Left renal cortex interstitium (tissue), 4 donors: ENCODE results near the gene MAN1A1. TPM values are rescaled to one million over a fixed set of nuclear protein-coding genes. Genes with fewer than 3 reads are reported as not detected.
A peak's percentile ranks its signal among the peaks of the same experiment; 100 is the strongest.

Source experiments
- DNase-seq, 4 donors: peaks; one replicate each; pipeline ENCODE4 v3.0.0-alpha.2; 2013; ENCODE audit warnings: low read depth in 4 of 4, low spot score in 2 of 4, missing footprints in 1 of 4
- polyA plus RNA-seq, 4 donors: library from polyadenylated mRNA; unstranded; fragments of 120-200 nt; gene quantifications; one replicate each; pipeline ENCODE4 v1.2.1, GENCODE V29; 2013; ENCODE audit not compliant: insufficient read length in 4 of 4

The MAN1A1 gene
- polyA plus RNA-seq, 4 donors = 73.9 to 104 (median 97.9) TPM

GRCh38 chr6:119241540-119242309 is 107.8 kb downstream of the MAN1A1 start:
- DNase-seq = no peak

- DNase-seq = peak; percentile 24 to 49 (median 36)
Measured at GRCh38 chr6:119241111-119241465, 108.5 kb downstream of the MAN1A1 start.

- no peak for DNase-seq
Measured at GRCh38 chr6:119240257-119241110, 109.1 kb downstream of the MAN1A1 start.

- DNase-seq = no peak
Measured at GRCh38 chr6:119237177-119237715, 112.3 kb downstream of the MAN1A1 start.

GRCh38 chr6:119234941-119235340 is 114.6 kb downstream of the MAN1A1 start:
- no peak for DNase-seq

- no peak for DNase-seq
Measured at GRCh38 chr6:119234457-119234856, 115.1 kb downstream of the MAN1A1 start.

- DNase-seq = no peak
Measured at GRCh38 chr6:119233312-119233984, 116.1 kb downstream of the MAN1A1 start.

- no peak for DNase-seq
Measured at GRCh38 chr6:119231394-119231793, 118.2 kb downstream of the MAN1A1 start.

GRCh38 chr6:119230160-119230559 is 119.4 kb downstream of the MAN1A1 start:
- DNase-seq = no peak

GRCh38 chr6:119227377-119227776 is 122.2 kb downstream of the MAN1A1 start:
- no peak for DNase-seq

GRCh38 chr6:119226089-119226488 is 123.5 kb downstream of the MAN1A1 start:
- DNase-seq = no peak

GRCh38 chr6:119224095-119224701 is 125.4 kb downstream of the MAN1A1 start:
- DNase-seq = no peak

- DNase-seq = no peak
Measured at GRCh38 chr6:119220452-119220851, 129.1 kb downstream of the MAN1A1 start.

- DNase-seq = no peak
Measured at GRCh38 chr6:119218548-119218947, 131.0 kb downstream of the MAN1A1 start.

- no peak for DNase-seq
Measured at GRCh38 chr6:119215885-119216590, 133.5 kb downstream of the MAN1A1 start.

- no peak for DNase-seq
Measured at GRCh38 chr6:119215309-119215708, 134.3 kb downstream of the MAN1A1 start.

- DNase-seq = peak in 2 of 4 donors; percentile 19 to 25
Measured at GRCh38 chr6:119210596-119210995, 139.0 kb downstream of the MAN1A1 start.

GRCh38 chr6:119209452-119210205 is 139.9 kb downstream of the MAN1A1 start:
- no peak for DNase-seq
